Lung (tissue), 12 donors: ENCODE results near the gene TMEM30B. TPM values are rescaled to one million over a fixed set of nuclear protein-coding genes. Genes with fewer than 3 reads are reported as not detected.

ENCODE experiments used
- ATAC-seq: fragments of 200-7000 bp; cut with Tn5 transposase; one replicate; pipeline ENCODE4 v1.9.1; 2020; ENCODE audit warnings: moderate number of reproducible peaks; ENCODE audit not compliant: insufficient read depth, low FRiP score
- DNase-seq, 3 donors: peaks; one replicate each; pipeline ENCODE4 v3.0.0-alpha.2; 2013 to 2017
- H3K27ac ChIP-seq, 2 donors: one replicate each; pipeline ENCODE4 v1.5.1; 2013; ENCODE audit warnings: mild to moderate bottlenecking in 2 of 2, moderate library complexity in 2 of 2, control low read depth in 1 of 2, inconsistent platforms in 1 of 2, low read depth in 1 of 2, low read length in 1 of 2
- H3K27me3 ChIP-seq, 3 donors: one replicate each; pipeline ENCODE4 v1.5.1; 2013; ENCODE audit warnings: low read length in 2 of 3; ENCODE audit not compliant: control insufficient read depth in 3 of 3, insufficient read depth in 3 of 3
- H3K36me3 ChIP-seq, 4 donors: one replicate each; pipeline ENCODE4 v1.5.1; 2013; ENCODE audit warnings: low read length in 4 of 4, mild to moderate bottlenecking in 1 of 4, moderate library complexity in 1 of 4; ENCODE audit not compliant: control insufficient read depth in 4 of 4, insufficient read depth in 4 of 4
- H3K4me1 ChIP-seq, 5 donors: one replicate each; pipeline ENCODE4 v1.5.1; 2013; ENCODE audit warnings: low read length in 5 of 5, mild to moderate bottlenecking in 2 of 5, moderate library complexity in 1 of 5; ENCODE audit not compliant: control insufficient read depth in 5 of 5, insufficient read depth in 5 of 5
- H3K4me3 ChIP-seq: one replicate; pipeline ENCODE4 v1.5.1; 2013; ENCODE audit warnings: mild to moderate bottlenecking, control low read depth, moderate library complexity
- H3K9ac ChIP-seq, 2 donors: one replicate each; pipeline ENCODE4 v1.5.1; 2013; ENCODE audit warnings: low read length in 2 of 2, control low read depth in 1 of 2; ENCODE audit not compliant: insufficient read depth in 1 of 2
- H3K9me3 ChIP-seq, 4 donors: one replicate each; pipeline ENCODE4 v1.5.1; 2013; ENCODE audit warnings: low read length in 3 of 4, mild to moderate bottlenecking in 1 of 4, moderate library complexity in 1 of 4; ENCODE audit not compliant: control insufficient read depth in 4 of 4, insufficient read depth in 3 of 4
- CTCF ChIP-seq: IDR thresholded peaks from 2 replicates; pipeline ENCODE4 v1.5.1; 2012; ENCODE audit warnings: mild to moderate bottlenecking; ENCODE audit errors: control extremely low read depth, extremely low read depth
- WGBS, 2 donors: extraction: QIAGEN DNeasy Blood & Tissue Kit; methylation state at CpG; one replicate each; pipeline ENCODE4 v1.1.7; 2013; 5-methylcytosine and 5-hydroxymethylcytosine counted together
- polyA plus RNA-seq, 2 donors: library from polyadenylated mRNA; stranded (reverse); fragments of 200-250 nt; gene quantifications; one replicate each; pipeline ENCODE4 v1.2.1, GENCODE V29; 2013
- total RNA-seq, 2 donors: library from RNA; depleted of rRNA in 1 of 2; stranded (reverse); fragments of >200 nt in 1 of 2; gene quantifications; one replicate each; pipeline ENCODE4 v1.2.1, GENCODE V29; 2014 to 2021
- donor health status: control.
- donor health status: control.
- donor health status: Bipolar disorder and iron deficiency.
- donor health status: healthy.
- donor health status: DM: yes; HTN: yes; CAD: no.

Gene TMEM30B
- total and polyA plus RNA-seq, 4 donors = 14.4 to 24.3 (median 20.1) TPM

GRCh38 chr14:61255968-61256367 is 25.2 kb downstream of the TMEM30B start:
- no peak for ATAC-seq
- peaks cover 0 to 8% (median 0%) of the 10 kb centered on the region in 5 donors for H3K4me1 ChIP-seq
- no peaks in the 10 kb centered on the region for H3K27me3 ChIP-seq
- no peak overlapping the region for H3K9ac ChIP-seq
- no peak overlapping the region for H3K27ac ChIP-seq
- 92 to 96% methylated on average over 5 of the region's 5 CpGs for WGBS, 2 donors
- TF ChIP-seq CTCF = no peak
- no peak overlapping the region for H3K4me3 ChIP-seq
- no peaks in the 10 kb centered on the region for H3K36me3 ChIP-seq
- DNase-seq = no peak
- H3K9me3 ChIP-seq = no peaks in the 10 kb centered on the region

- H3K9me3 ChIP-seq = no peaks in the 10 kb centered on the region
- H3K36me3 ChIP-seq = peaks cover 0 to 2% (median 0%) of the 10 kb centered on the region in 4 donors
- no peak overlapping the region for H3K27ac ChIP-seq
- DNase-seq = no peak
- H3K4me3 ChIP-seq = no peak overlapping the region
- no peak overlapping the region for H3K9ac ChIP-seq
- no peak for ATAC-seq
- H3K4me1 ChIP-seq = peaks cover 0 to 8% (median 0%) of the 10 kb centered on the region in 5 donors
- WGBS, 2 donors = 83 to 89% methylated on average over 8 of the region's 8 CpGs
- no peaks in the 10 kb centered on the region for H3K27me3 ChIP-seq
- no peak for TF ChIP-seq CTCF
These were observed 26.2 kb downstream of the TMEM30B start for GRCh38 chr14:61254808-61255526.

- no peak overlapping the region for H3K9ac ChIP-seq
- peaks cover 0 to 4% (median 0%) of the 10 kb centered on the region in 5 donors for H3K4me1 ChIP-seq
- DNase-seq (peak in 1 of 3 donors; percentile 23), ATAC-seq (no peak)
- H3K27ac ChIP-seq = no peak overlapping the region
- H3K4me3 ChIP-seq = no peak overlapping the region
- peaks cover 0 to 2% (median 0%) of the 10 kb centered on the region in 4 donors for H3K36me3 ChIP-seq
- no peaks in the 10 kb centered on the region for H3K27me3 ChIP-seq
- TF ChIP-seq CTCF = no peak
- WGBS, 2 donors = 40 to 41% methylated on average over 4 of the region's 4 CpGs
- H3K9me3 ChIP-seq = no peaks in the 10 kb centered on the region
These were observed 27.9 kb downstream of the TMEM30B start for GRCh38 chr14:61253064-61253738.
